NCI-H1694 treated with DMSO at 0.1 percent for 48 hours (cell line): ENCODE results near the gene MYBPHL.

Source experiments
- DNase-seq: peaks from one replicate; lab custom pipeline; 2025; lab: John Stamatoyannopoulos, UW

The MYBPHL gene

DNA sequence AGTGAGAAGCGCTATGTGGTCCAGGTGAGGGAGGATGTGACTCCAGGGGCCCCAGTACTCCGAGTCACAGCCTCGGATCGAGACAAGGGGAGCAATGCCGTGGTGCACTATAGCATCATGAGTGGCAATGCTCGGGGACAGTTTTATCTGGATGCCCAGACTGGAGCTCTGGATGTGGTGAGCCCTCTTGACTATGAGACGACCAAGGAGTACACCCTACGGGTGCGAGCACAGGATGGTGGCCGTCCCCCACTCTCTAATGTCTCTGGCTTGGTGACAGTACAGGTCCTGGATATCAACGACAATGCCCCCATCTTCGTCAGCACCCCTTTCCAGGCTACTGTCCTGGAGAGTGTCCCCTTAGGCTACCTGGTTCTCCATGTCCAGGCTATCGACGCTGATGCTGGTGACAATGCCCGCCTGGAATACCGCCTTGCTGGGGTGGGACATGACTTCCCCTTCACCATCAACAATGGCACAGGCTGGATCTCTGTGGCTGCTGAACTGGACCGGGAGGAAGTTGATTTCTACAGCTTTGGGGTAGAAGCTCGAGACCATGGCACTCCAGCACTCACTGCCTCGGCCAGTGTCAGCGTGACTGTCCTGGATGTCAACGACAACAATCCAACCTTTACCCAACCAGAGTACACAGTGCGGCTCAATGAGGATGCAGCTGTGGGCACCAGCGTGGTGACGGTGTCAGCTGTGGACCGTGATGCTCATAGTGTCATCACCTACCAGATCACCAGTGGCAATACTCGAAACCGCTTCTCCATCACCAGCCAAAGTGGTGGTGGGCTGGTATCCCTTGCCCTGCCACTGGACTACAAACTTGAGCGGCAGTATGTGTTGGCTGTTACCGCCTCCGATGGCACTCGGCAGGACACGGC lies 55.3 kb downstream of the MYBPHL start:
- no peak for DNase-seq

DNA sequence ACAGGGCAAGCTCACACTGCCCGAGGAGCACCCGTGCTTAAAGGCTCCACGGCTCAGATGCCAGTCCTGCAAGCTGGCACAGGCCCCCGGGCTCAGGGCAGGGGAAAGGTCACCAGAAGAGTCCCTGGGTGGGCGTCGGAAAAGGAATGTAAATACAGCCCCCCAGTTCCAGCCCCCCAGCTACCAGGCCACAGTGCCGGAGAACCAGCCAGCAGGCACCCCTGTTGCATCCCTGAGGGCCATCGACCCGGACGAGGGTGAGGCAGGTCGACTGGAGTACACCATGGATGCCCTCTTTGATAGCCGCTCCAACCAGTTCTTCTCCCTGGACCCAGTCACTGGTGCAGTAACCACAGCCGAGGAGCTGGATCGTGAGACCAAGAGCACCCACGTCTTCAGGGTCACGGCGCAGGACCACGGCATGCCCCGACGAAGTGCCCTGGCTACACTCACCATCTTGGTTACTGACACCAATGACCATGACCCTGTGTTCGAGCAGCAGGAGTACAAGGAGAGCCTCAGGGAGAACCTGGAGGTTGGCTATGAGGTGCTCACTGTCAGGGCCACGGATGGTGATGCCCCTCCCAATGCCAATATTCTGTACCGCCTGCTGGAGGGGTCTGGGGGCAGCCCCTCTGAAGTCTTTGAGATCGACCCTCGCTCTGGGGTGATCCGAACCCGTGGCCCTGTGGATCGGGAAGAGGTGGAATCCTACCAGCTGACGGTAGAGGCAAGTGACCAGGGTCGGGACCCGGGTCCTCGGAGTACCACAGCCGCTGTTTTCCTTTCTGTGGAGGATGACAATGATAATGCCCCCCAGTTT lies 56.1 kb downstream of the MYBPHL start:
- no peak for DNase-seq

DNA sequence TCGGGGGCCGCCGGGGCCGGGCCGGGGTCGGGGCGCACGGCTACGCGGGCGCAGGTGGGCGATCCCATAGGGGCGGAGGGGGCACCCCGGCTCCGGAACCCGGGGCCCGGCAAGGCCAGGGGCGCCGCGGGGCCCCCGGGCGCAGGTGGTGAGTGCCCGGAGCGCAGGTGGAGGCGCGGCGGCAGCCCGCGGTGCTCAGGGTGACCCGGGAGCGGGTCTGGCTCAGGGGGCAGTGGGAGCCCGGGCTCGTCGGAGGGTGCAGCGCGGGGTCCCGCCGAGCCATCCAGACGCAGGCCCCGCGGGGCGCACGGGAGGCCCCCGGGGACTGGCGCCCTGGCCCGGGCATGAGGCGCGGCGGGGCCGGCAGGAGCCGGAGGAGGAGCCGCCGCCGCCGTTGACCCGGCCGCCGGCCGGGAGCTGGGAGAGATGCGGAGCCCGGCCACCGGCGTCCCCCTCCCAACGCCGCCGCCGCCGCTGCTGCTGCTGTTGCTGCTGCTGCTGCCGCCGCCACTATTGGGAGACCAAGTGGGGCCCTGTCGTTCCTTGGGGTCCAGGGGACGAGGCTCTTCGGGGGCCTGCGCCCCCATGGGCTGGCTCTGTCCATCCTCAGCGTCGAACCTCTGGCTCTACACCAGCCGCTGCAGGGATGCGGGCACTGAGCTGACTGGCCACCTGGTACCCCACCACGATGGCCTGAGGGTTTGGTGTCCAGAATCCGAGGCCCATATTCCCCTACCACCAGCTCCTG lies 57.0 kb downstream of the MYBPHL start:
- no peak for DNase-seq

DNA sequence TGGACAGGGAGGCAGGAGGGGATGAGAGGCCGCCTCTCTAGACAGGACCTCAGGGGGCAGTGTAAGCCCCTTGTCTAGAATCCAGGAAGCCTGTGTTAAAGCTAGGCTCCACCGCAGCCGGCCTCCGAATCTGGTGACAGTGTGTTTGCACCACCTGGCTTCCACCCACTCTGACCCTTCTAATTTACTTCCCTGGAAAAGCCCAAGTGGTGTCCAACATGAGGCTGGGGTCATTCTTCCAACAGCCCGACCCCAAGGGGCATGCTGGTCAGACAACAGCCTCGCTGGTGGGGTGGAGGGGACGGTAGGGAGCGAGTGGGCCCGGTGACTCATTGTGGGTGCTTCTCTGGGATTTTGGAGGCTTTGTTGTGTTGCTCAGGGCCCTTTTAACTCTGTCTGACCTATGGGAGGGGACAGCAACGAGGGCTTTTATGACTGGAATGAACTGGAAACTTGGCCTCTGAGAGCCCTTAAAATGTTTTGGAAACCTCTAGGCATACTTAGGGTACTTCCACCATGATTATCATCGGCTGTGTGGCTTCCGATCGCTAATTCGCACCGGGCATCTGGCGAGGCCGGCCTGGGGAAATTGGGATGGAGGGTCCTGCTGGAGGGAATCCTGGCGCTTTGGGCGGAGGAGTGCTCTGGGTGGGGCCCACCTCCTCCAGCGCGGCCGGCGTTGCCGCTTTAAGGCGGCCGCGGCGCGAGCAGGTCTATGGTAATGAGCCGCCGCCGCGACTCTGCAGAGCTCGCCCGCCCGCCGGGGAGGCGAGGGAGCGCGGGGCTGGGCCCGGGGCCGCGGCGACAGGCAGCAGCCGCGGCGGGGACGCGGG lies 57.8 kb downstream of the MYBPHL start, which contains the start of gene CELSR2:
CELSR2 (plus strand) TSS at position 743 of the 833 bp plus-strand sequence. CDS start 541 bp downstream, outside the sequence.
- peak; percentile 55 for DNase-seq

DNA sequence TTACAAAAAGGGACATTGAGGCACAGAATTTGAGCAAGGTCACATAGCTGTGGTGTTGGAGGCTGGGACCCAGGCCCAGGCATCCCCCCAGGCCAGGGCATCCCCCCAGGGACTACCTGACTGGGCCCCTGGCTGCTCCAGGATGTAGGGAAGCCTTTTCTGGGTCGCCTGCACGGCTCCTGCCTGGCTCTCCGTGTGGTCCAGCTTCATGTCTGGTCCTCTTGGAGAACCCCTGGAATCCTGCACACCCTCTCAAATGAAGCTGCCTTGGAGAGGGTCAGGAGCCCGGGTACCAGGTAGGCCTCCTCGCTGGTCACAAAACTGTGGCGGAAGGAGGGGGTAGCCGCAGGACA lies 58.4 kb downstream of the MYBPHL start:
- no peak for DNase-seq

DNA sequence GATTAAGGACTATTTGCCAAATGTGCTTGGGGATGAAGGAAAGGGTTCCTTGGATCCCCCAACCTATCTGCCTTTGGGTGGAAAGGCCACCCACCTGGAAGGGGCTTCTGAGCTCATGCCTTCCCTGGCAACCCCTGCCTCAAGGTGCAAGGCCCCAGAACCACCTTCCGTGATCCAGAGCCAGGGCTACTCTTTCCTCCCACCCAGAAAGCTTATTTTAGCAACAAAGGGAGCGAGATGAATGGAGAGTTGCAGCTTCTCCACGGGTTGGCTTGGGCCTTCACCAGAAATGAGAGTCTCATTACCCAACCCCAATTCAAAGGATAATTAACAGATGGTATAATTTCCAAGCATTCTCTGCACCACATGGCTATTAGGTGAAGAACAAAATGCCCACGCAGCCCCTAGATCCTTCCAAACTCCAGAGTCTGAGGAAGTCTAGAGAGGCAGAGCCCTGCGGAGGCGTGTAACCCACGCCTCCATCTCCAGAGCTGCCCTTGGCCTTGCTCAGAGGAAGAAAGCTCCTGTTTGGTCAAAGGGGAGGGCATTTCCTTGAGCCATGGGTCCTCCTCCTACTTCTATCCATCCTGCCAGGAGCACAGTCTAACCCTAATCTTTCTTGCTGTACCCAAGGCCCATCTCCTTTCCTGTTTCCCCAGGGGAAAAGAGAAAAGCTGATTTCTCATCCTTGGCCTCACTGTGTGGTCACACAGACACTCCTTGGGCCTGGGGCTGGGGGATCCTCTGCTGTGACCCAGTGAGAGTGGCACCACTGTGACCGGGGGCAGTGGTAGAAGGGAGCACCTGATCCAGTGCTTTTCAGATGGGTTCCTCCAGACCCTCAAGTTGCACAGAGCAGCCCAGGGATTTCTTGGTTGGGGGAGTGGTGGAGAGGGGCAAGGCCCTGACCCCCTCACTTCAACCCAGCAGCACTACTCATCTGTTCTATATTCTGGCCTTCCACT lies 59.1 kb downstream of the MYBPHL start:
- DNase-seq = no peak

DNA sequence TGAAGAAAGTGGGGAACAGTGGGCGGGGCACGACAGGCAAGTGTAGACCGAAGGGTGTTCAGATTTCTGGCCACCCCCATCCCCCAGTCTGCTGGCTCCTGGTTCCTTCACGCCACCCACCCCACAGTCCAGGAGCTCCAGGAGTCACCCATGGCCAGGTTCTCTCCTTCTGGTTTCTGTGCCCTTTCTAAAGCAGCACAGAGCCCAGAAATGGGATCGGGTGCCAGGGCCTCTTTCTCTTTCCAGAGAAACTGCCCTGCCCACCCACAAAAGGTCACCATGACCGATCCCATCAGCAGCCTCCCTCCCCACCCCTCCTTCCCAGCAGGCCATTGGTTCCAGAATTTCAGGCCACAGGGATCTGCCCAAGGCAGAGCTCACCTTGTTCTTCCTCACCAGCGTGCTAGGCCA lies 60.7 kb downstream of the MYBPHL start:
- DNase-seq = no peak

DNA sequence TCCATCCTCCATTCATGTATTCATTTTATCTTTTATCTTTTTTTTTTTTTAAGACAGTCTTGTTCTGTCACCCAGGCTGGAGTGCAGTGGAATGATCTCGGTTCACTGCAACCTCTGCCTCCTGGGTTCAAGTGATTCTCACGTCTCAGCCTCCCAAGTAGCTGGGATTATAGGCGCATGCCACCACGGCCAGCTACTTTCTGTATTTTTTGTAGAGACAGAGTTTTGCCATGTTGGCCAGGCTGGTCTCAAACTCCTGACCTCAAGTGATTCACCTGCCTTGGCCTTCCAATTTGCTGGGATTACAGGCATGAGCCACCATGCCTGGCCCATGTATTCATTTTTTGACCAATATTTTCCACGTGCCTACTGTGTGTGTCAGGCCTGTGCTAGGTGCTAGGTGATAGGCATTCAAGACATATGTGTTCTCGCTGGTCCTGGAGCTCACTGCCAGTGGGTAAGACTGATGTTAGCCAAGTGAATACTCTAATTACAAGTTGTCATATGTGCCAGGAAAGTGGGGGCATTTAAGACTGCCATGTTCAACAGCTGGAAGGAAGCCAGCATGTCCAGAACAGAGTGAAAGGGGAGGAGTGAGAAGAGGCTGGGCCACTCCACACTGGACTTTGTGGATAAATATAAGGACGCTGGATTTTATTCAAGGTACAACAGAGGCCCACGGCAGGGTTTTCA lies 62.8 kb downstream of the MYBPHL start:
- no peak for DNase-seq

DNA sequence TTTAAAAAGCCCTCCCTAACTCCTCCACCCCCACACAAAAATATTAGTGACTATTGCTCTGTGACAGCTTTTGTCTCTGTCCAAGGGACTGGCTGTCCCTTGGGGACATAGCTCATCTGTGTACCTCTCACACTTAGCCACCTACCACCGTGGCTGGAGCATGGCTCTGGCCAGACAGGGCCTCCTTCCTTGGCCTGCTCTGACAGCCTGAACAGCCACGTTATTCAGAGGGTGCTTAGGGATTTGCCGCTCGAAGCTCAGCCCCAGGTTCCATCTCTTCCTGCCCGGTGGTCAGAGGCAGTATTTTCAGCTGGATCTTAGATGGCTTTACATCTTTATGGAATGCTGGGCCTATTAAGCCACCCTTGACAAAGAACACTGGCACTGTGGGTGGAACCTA lies 63.6 kb downstream of the MYBPHL start:
- peak; percentile 8 for DNase-seq

DNA sequence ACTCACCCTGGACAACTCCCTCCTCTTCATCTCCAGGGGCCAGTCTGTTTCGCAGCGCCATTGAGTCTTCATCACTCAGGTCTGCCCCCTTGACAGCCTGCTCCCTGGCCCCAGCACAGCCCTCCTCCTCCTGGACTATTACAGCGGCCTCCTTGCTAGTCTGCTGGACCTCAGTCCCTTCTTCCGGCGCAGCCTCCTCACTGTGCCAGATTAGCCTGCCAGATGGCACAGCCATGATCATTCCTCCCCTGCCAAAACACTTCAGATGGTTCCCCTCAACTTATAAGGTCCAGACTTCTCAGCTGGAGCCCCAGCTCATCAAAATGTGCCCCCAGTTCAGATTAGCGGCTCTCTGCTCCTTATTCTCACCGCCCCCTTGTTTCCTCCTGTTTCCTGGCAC lies 64.4 kb downstream of the MYBPHL start:
- DNase-seq = peak; percentile 35
